Panc1 (cell line): ENCODE data around the gene CENPP. TPM values are rescaled to one million over a fixed set of nuclear protein-coding genes. Genes with fewer than 3 reads are reported as not detected.

Experiments
- ATAC-seq: fragments of 200-7000 bp; cut with Tn5 transposase; 2 replicates; pipeline ENCODE4 v1.9.1; 2020; ENCODE audit warnings: mild to moderate bottlenecking, moderate library complexity
- BruUV-seq: library from RNA; stranded (reverse); fragments of 400-500 nt; replicated peaks from 2 replicates; lab custom pipeline; 2021; lab: Mats Ljungman, UMichigan
- CTCF ChIA-PET: fragments of 300-600 bp; sonication (Branson Sonifier 250); formaldehyde crosslinking; loops from one replicate; lab custom pipeline; 2022; ENCODE audit warnings: antibody characterized with exemption; lab: Charles Lee
- POLR2A ChIA-PET: fragments of 300-600 bp; sonication (Branson Sonifier 250); formaldehyde crosslinking; loops from one replicate; lab custom pipeline; 2022; ENCODE audit warnings: antibody characterized with exemption; lab: Charles Lee
- DNase-seq: peaks from one replicate; pipeline ENCODE4 v3.0.0-alpha.2; 2010; ENCODE audit warnings: low read depth, low spot score
- H3K27ac ChIP-seq: 2 replicates; pipeline ENCODE4 v1.5.1; 2011; ENCODE audit warnings: mild to moderate bottlenecking, low read length, inconsistent platforms
- H3K27me3 ChIP-seq: fragments of 200-500 bp; sonication (Bioruptor generic); 2 replicates; pipeline ENCODE4 v1.6.0; 2014; ENCODE audit warnings: low read length, inconsistent platforms; ENCODE audit not compliant: control insufficient read depth, insufficient read depth
- H3K36me3 ChIP-seq: fragments of 200-500 bp; sonication (Bioruptor generic); 2 replicates; pipeline ENCODE4 v1.5.1; 2014; ENCODE audit warnings: inconsistent platforms, mild to moderate bottlenecking, low read length, moderate library complexity; ENCODE audit not compliant: control insufficient read depth, insufficient read depth
- H3K4me1 ChIP-seq: 2 replicates; pipeline ENCODE4 v1.5.1; 2011; ENCODE audit warnings: inconsistent platforms, mild to moderate bottlenecking, low read length, moderate library complexity; ENCODE audit not compliant: control insufficient read depth, insufficient read depth
- H3K4me3 ChIP-seq, 2 experiments: 2 replicates each; pipeline ENCODE4 v1.5.1; 2011 to 2012; ENCODE audit warnings: low read depth in 2 of 2, low read length in 2 of 2, mild to moderate bottlenecking in 2 of 2, inconsistent platforms in 1 of 2, moderate library complexity in 1 of 2
- H3K9me3 ChIP-seq: fragments of 200-500 bp; sonication (Bioruptor generic); 2 replicates; pipeline ENCODE4 v1.5.1; 2014; ENCODE audit warnings: low read depth, mild to moderate bottlenecking, inconsistent platforms, low read length, moderate library complexity; ENCODE audit not compliant: control insufficient read depth, insufficient read depth
- POLR2AphosphoS5 ChIP-seq: IDR thresholded peaks from 2 replicates; pipeline ENCODE4 v1.6.1; 2012; ENCODE audit warnings: mild to moderate bottlenecking, low read depth, low read length, moderate library complexity
- SIN3A ChIP-seq: IDR thresholded peaks from 2 replicates; pipeline ENCODE4 v1.6.1; 2012; ENCODE audit warnings: low read depth, mild to moderate bottlenecking, low read length, moderate library complexity, borderline replicate concordance; ENCODE audit not compliant: insufficient read depth
- TCF7L2 ChIP-seq: IDR thresholded peaks from 2 replicates; pipeline ENCODE4 v1.6.1; 2011; ENCODE audit warnings: mild to moderate bottlenecking, low read depth, low read length, inconsistent platforms
- in situ Hi-C: cut with HindIII; loops from 2 replicates; pipeline ENCODE4 v1.10.0; 2016; ENCODE audit warnings: low sequenced_read_pairs, low pct_unique_long_range_greater_than_20kb
- intact Hi-C: fragments of 100-400 bp; cut with micrococcal nuclease; formaldehyde crosslinking; loops from one replicate; pipeline ENCODE4 v1.10.0; 2022; ENCODE audit not compliant: unreplicated experiment
- total RNA-seq: library from RNA; stranded (reverse); gene quantifications from one replicate; pipeline ENCODE4 v1.2.1, GENCODE V29; 2021; ENCODE audit not compliant: unreplicated experiment
- TF ChIP-seq, protein P1 (sequence below), 2 experiments: IDR thresholded peaks; 2 replicates each; pipeline ENCODE4 v1.6.1; 2011 to 2012; ENCODE audit warnings: low read depth in 2 of 2, control low read depth in 1 of 2, low read length in 1 of 2, mild to moderate bottlenecking in 1 of 2, moderate library complexity in 1 of 2; ENCODE audit not compliant: insufficient read depth in 1 of 2
- TF ChIP-seq, protein P2 (sequence below): fragments of 450-650 bp; IDR thresholded peaks from 2 replicates; pipeline ENCODE4 v1.5.1; 2017; ENCODE audit warnings: mild to moderate bottlenecking

The CENPP gene
- total RNA-seq, 1 experiment from 2014 or later: 6.7 TPM

- in situ Hi-C loops (no loop called here), intact Hi-C loops (no loop called here)
- Histone ChIP-seq H3K4me3 (no peak overlapping the region), H3K9me3 (no peaks in the 10 kb centered on the region), H3K4me1 (no peaks in the 10 kb centered on the region), H3K27me3 (no peaks in the 10 kb centered on the region), H3K27ac (no peak overlapping the region), H3K36me3 (no peaks in the 10 kb centered on the region)
- BruUV-seq: no TSS peak
- POLR2A ChIA-PET: no interaction called here
- CTCF ChIA-PET: no interaction called here
- no peak for ATAC-seq
- DNase-seq: no peak
- TF ChIP-seq POLR2AphosphoS5 (no peak), TCF7L2 (no peak), SIN3A (no peak)
- TF ChIP-seq, protein P1, sequence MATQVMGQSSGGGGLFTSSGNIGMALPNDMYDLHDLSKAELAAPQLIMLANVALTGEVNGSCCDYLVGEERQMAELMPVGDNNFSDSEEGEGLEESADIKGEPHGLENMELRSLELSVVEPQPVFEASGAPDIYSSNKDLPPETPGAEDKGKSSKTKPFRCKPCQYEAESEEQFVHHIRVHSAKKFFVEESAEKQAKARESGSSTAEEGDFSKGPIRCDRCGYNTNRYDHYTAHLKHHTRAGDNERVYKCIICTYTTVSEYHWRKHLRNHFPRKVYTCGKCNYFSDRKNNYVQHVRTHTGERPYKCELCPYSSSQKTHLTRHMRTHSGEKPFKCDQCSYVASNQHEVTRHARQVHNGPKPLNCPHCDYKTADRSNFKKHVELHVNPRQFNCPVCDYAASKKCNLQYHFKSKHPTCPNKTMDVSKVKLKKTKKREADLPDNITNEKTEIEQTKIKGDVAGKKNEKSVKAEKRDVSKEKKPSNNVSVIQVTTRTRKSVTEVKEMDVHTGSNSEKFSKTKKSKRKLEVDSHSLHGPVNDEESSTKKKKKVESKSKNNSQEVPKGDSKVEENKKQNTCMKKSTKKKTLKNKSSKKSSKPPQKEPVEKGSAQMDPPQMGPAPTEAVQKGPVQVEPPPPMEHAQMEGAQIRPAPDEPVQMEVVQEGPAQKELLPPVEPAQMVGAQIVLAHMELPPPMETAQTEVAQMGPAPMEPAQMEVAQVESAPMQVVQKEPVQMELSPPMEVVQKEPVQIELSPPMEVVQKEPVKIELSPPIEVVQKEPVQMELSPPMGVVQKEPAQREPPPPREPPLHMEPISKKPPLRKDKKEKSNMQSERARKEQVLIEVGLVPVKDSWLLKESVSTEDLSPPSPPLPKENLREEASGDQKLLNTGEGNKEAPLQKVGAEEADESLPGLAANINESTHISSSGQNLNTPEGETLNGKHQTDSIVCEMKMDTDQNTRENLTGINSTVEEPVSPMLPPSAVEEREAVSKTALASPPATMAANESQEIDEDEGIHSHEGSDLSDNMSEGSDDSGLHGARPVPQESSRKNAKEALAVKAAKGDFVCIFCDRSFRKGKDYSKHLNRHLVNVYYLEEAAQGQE (IDR thresholded peaks at IDR 0.05; ENCODE audit: insufficient read depth in 1 of 2, low read depth in 2 of 2, low read length in 1 of 2): no peak
- TF ChIP-seq, protein P2, sequence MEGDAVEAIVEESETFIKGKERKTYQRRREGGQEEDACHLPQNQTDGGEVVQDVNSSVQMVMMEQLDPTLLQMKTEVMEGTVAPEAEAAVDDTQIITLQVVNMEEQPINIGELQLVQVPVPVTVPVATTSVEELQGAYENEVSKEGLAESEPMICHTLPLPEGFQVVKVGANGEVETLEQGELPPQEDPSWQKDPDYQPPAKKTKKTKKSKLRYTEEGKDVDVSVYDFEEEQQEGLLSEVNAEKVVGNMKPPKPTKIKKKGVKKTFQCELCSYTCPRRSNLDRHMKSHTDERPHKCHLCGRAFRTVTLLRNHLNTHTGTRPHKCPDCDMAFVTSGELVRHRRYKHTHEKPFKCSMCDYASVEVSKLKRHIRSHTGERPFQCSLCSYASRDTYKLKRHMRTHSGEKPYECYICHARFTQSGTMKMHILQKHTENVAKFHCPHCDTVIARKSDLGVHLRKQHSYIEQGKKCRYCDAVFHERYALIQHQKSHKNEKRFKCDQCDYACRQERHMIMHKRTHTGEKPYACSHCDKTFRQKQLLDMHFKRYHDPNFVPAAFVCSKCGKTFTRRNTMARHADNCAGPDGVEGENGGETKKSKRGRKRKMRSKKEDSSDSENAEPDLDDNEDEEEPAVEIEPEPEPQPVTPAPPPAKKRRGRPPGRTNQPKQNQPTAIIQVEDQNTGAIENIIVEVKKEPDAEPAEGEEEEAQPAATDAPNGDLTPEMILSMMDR: no peak
Measured at GRCh38 chr9:92423612-92424011, 97.9 kb downstream of the CENPP start.

DNA sequence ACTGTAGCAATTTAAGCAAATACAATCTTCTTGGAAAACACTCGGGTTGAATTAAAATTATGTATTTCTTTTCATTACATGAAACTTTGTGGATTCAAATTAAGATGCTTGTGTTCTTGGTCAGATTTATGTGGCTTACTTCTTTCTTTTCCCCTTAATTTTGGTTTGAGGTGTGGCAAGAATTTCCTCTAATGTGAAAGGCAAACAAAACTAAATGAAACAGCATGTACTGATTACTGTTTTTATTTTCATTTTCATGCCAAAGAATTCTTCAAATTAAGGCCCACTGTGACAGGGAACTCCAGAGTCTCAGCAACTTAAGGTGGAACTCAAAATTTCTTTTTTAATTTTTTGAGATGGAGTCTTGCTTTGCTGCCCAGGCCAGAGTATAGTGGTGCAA lies 98.6 kb downstream of the CENPP start, which contains the start of gene OMD:
TSS of gene OMD (minus strand) at position 132 of the 400 bp plus-strand sequence. CDS start 6,913 bp downstream, outside the sequence.
- in situ Hi-C loops: no loop called here
- Histone ChIP-seq H3K9me3 (no peaks in the 10 kb centered on the region), H3K27ac (no peak within 1 kb of the TSS), H3K36me3 (no peaks in the 10 kb centered on the region), H3K27me3 (no peaks in the 10 kb centered on the region), H3K4me1 (no peaks in the 10 kb centered on the region), H3K4me3 (no peak within 1 kb of the TSS)
- DNase-seq (no peak), ATAC-seq (no peak)
- intact Hi-C loops: no loop called here
- ChIA-PET POLR2A (no interaction called here), CTCF (no interaction called here)
- TF ChIP-seq SIN3A (no peak), TCF7L2 (no peak), POLR2AphosphoS5 (no peak)
- TF ChIP-seq, protein P2: no peak
- TF ChIP-seq, protein P1 (IDR thresholded peaks at IDR 0.05; ENCODE audit: insufficient read depth in 1 of 2, low read depth in 2 of 2, low read length in 1 of 2): no peak
- no TSS peak for BruUV-seq
